ENCODE results near the gene LINS1.

Gene LINS1

GRCh38 chr15:100559330-100559729, 42.7 kb downstream of the LINS1 start:
- DNase-seq (ENCODE audit: insufficient read length, low spot score), result no peak

DNA sequence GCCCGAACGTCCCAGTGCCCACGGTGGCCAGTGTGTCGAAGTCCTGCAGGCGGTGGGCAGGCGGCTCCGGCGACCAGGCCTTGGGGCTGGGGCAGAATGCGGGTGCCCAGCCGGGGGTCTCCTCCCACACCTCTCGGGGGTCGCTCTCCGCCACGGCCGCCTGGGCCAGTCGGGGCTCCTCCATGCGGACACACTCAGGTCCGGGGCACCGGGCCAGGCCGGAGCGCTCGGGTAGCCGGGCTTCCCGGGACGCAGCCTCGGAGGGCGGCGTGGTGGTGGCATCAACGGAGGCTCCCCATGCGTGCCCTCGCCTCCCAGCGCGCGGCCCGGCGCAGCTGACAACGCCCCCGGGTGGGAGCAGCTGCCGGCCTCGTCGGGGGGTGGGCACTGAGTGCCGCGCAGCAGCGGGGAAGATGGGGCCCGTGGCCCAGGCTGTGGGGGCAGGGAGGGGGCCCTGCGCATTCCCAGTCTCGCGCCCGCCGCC, 43.2 kb downstream of the LINS1 start:
- FAIRE-seq (no peak), DNase-seq (ENCODE audit: insufficient read length, low spot score) (no peak)

More at GRCh38 chr15:100559330-100559729, 42.7 kb downstream of the LINS1 start:
- FAIRE-seq, result no peak

- FAIRE-seq (no peak), DNase-seq (ENCODE audit: insufficient read length, low spot score) (no peak)
Measured at GRCh38 chr15:100553468-100553867, 48.5 kb downstream of the LINS1 start.

GRCh38 chr15:100547961-100548360, 54.0 kb downstream of the LINS1 start:
- DNase-seq (ENCODE audit: insufficient read length, low spot score) (no peak), FAIRE-seq (no peak)

DNA sequence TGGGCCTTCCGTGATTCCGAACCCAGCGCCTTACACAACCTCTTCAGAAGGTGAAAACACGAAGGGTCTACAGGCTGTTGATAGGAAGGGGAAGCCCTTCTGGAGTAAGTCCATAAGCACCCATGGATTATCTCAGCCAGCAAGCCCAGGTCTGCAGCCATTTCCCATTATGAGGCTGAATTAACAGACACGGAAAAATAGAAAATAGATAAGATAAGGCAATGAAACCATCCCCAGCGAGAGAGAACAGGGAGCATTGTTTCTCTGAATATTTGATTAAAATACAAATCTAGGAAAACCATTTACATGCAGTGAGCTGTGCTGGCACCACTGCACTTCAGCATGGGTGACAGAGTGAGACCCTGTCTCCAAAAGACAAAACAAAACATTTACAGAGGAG, 57.0 kb downstream of the LINS1 start:
- FAIRE-seq, result no peak
- DNase-seq (ENCODE audit: insufficient read length, low spot score), result no peak

DNA sequence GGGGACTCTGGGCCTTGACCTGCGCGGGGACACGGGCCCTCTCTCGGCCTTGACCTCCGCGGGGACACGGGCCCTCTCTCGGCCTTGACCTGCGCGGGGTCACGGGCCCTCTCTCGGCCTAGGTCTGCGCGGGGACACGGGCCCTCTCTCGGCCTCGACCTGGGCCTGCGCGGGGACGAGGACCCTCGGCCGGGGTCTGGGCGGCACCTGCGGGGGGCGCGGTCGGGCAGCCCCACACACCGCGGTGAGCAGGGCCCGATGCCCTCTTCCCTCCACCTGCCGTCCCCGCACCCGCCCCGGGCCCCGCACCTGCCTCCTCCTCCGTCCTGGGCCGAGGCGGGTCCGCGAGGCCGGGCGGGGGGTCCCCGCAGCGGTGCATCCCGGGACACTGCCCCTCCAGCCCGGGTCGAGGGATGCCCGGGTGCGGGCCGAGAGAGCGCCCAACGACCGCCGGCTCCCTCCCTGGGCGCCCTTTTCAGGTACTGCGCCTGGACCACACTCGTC, 57.6 kb downstream of the LINS1 start:
- DNase-seq (ENCODE audit: insufficient read length, low spot score) (no peak), FAIRE-seq (no peak)

- FAIRE-seq (no peak), DNase-seq (ENCODE audit: insufficient read length, low spot score) (no peak)
Measured at GRCh38 chr15:100542290-100542689, 59.7 kb downstream of the LINS1 start.

DNA sequence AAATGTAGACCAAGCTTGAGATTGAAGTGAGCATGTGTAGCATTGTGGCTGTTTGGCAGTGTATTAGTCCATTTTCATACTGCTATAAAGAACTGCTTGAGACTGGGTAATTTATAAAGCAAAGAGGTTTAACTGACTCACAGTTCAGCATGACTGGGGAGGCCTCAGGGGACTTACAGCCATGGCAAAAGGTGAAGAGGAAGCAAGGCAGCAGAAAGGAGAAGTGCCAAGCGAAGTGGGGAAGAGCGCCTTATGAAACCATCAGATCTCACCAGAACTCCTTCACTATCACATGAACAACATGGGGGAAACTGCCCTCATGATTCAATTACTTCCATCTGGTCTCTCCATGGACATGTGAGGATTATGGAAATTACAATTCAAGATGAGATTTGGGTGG, 64.7 kb downstream of the LINS1 start:
- FAIRE-seq, result no peak
- DNase-seq (ENCODE audit: insufficient read length, low spot score), result no peak

DNA sequence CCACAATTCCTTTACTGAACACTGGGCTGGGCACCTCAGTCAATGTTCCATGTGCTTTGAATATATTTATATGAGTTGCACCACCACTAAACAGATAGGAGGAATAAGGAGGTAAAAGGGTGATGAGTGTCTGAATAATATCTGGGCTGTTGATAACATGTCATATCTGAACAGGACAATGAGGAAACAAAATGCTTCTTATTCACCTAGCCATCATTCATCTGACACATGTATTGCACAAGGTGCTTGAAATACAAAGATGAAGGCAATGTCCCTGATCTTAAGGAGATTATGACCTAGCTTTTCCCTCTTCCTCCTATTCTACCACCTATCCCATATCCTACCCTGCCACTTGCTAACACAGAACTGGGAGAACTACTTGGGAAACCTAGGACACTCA, 65.3 kb downstream of the LINS1 start:
- DNase-seq (ENCODE audit: insufficient read length, low spot score) (no peak), FAIRE-seq (no peak)

DNA sequence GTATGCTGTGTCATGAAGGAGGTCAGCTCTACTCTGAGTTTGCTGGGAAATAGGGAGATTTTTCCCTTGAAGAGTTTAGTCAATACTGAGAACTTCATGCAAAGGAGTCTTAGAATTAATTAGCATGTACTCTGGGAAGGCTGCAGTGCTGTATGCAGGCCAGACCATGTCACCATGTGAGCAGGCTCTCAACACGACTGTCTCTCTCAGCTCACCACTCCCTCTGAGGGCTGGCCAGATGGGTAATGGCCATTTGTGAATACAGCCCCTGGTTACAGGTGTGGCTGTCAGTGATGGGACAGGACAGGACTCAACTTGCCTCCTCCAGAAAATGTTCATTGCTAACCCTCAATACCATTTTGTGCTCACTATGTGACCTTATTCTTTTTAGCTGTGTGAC, 68.1 kb downstream of the LINS1 start:
- FAIRE-seq (no peak), DNase-seq (ENCODE audit: insufficient read length, low spot score) (no peak)

- DNase-seq (ENCODE audit: insufficient read length, low spot score), result no peak
- FAIRE-seq, result no peak
Measured at GRCh38 chr15:100531823-100532327, 70.1 kb downstream of the LINS1 start.

DNA sequence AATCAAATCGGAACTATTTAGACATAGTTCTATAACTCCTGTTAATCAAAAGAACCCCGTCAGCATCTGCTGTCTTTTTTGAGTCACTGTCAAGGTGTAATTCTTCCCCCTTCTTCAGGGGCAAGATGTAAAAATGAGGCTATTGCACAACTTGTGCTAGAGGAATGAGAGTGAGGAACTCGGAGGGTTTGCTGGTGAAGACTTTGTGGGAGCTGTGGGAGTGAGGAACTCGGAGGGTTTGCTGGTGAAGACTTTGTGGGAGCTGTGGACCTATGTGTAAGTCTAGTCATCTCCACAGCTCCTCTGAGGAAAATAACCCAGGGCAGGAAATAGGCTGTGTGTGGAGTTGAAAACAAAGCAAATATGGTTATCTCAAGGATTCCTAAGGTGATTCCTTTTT, 70.8 kb downstream of the LINS1 start:
- no peak for FAIRE-seq
- no peak for DNase-seq (ENCODE audit: insufficient read length, low spot score)

- DNase-seq (ENCODE audit: insufficient read length, low spot score) (no peak), FAIRE-seq (no peak)
Measured at GRCh38 chr15:100529556-100529955, 72.4 kb downstream of the LINS1 start.

GRCh38 chr15:100528833-100529428, 73.1 kb downstream of the LINS1 start, which contains the start of gene CERS3:
TSS of gene CERS3 (minus strand) at chr15:100528950. CDS start at chr15:100501849, 27,101 bp downstream.
- DNase-seq (ENCODE audit: insufficient read length, low spot score), result no peak
- FAIRE-seq, result no peak

DNA sequence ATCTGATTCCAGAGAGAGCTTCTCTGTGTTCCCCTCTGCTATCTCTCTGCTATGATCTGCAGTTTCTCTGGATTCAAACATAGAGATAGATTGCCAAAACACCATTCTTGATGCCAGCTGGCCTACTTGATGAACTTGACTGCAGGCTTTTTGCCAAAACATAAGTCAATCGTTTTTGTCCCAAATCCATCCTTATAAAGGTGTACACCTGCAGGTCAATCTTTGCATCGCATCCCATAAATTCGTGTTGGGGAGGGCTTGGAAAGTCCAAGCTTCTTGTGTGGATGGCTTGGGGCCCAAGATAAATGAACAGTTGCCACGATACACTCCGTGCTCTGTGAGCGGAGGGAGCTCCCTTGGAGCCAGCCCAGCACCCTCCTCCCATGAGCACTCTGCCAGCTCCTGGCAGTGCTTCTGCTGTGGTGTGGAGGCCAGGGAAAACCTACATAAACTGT, 75.9 kb downstream of the LINS1 start:
- no peak for FAIRE-seq
- no peak for DNase-seq (ENCODE audit: insufficient read length, low spot score)

DNA sequence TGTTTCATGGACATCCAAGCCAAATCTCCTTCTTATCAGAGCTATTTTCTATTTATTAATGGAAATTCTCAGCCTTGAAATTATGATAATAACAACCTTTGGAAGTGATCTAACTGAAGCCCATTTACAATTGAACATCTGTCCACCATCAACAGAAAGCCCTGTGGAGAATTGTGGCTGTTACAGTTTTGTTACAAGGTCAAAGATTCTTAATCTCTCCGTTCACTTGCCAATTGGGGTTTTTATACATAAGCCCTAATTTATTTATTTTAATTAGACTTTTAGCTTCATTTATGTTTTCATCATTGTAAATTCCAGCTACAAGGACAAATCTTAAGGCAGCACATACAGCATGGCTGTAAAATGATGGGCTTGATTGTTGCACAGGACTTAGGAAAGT, 76.5 kb downstream of the LINS1 start:
- no peak for FAIRE-seq
- no peak for DNase-seq (ENCODE audit: insufficient read length, low spot score)

- DNase-seq (ENCODE audit: insufficient read length, low spot score) (no peak), FAIRE-seq (no peak)
Measured at GRCh38 chr15:100524326-100524725, 77.7 kb downstream of the LINS1 start.

GRCh38 chr15:100521907-100522306, 80.1 kb downstream of the LINS1 start:
- DNase-seq (ENCODE audit: insufficient read length, low spot score) (no peak), FAIRE-seq (no peak)

DNA sequence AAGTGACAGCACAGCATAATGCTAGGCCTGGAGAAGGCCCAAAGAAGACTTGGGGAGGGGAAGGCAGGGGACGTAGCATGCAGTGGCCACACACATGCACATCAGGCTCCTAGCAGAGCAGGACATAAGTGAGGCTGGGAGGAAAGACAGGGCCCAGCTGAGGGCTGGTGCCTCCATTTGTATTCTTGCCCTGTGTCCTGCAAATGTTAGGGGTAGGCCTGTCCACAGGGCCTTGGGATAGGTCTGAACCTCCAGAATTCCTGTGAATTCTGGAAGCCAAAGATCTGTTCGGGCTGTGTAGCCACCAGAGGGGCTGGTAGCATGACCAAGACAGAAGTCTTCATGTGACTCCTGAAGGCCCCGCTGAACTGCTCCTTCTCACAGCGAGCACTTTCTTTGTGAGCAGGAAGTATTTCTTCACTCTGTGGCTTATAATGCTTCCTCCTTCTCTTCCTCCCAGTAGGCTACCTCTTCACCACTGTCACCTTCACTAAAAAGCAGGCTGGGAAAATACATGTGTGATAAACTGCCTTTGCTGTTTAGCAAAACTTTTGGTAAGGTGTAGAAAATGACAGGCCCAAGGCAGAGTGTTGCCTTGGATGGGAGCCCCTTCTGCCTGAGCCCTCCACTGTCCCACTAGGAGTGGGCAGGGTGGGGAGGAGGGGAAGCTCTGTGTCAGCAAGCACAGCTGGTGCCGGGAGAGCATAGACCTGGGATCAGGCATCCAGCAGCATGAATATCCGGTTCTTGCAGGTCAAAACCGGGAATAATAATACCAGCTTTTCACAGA, 81.7 kb downstream of the LINS1 start:
- no peak for FAIRE-seq
- no peak for DNase-seq (ENCODE audit: insufficient read length, low spot score)

DNA sequence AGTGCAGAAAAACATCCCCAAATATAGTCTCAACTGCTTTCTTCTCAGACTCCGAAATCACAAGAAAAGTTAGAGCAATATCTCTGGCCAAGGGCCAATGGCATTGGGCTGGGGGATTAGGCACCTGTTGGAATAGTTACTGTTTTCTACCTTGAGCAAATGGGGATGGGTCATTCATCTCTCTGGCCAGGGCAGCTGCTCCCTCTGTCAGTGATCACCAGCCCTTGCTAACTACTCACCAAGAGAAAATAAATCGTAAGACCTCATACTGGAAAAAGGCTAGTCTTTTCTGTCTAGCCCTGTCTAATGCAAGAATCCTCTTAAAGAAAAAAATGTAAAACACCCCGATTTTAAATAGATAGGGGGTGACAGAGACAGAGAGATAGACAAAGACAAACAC, 84.1 kb downstream of the LINS1 start:
- FAIRE-seq, result no peak
- no peak for DNase-seq (ENCODE audit: insufficient read length, low spot score)

All from HTR-8/SVneo (cell line).